GM18867 (cell line): ENCODE measurements around the gene NBEA.

Source experiments
- ATAC-seq: cut with Tn5 transposase; IDR thresholded peaks from one replicate; pipeline ENCODE4 v1.9.1; 2021; ENCODE audit warnings: mild to moderate bottlenecking, moderate library complexity; ENCODE audit not compliant: unreplicated experiment

The NBEA gene

GRCh38 chr13:35164324-35164932 lies 222.4 kb downstream of the NBEA start:
- ATAC-seq, result peak; percentile 79

GRCh38 chr13:35165205-35165604 lies 223.1 kb downstream of the NBEA start:
- ATAC-seq, result no peak

- ATAC-seq, result no peak
Measured at GRCh38 chr13:35179494-35179893, 237.4 kb downstream of the NBEA start.

GRCh38 chr13:35179920-35180663 lies 238.0 kb downstream of the NBEA start:
- no peak for ATAC-seq

GRCh38 chr13:35190241-35190640 lies 248.2 kb downstream of the NBEA start:
- ATAC-seq, result no peak

GRCh38 chr13:35191883-35192282 lies 249.8 kb downstream of the NBEA start:
- ATAC-seq, result no peak

- no peak for ATAC-seq
Measured at GRCh38 chr13:35198613-35199200, 256.6 kb downstream of the NBEA start.

- no peak for ATAC-seq
Measured at GRCh38 chr13:35208587-35208986, 266.5 kb downstream of the NBEA start.

GRCh38 chr13:35210261-35210660 lies 268.2 kb downstream of the NBEA start:
- no peak for ATAC-seq

GRCh38 chr13:35211949-35212348 lies 269.9 kb downstream of the NBEA start:
- no peak for ATAC-seq

- ATAC-seq, result no peak
Measured at GRCh38 chr13:35213911-35214310, 271.8 kb downstream of the NBEA start.

- no peak for ATAC-seq
Measured at GRCh38 chr13:35216131-35216530, 274.1 kb downstream of the NBEA start.

- no peak for ATAC-seq
Measured at GRCh38 chr13:35219021-35219420, 277.0 kb downstream of the NBEA start.

GRCh38 chr13:35225159-35225558 lies 283.1 kb downstream of the NBEA start:
- ATAC-seq, result no peak

- ATAC-seq, result no peak
Measured at GRCh38 chr13:35225582-35225981, 283.5 kb downstream of the NBEA start.

- no peak for ATAC-seq
Measured at GRCh38 chr13:35228536-35228935, 286.5 kb downstream of the NBEA start.

GRCh38 chr13:35231426-35231825 lies 289.4 kb downstream of the NBEA start:
- no peak for ATAC-seq

- no peak for ATAC-seq
Measured at GRCh38 chr13:35238274-35238673, 296.2 kb downstream of the NBEA start.

- ATAC-seq, result peak; percentile 100
Measured at GRCh38 chr13:35252536-35253205, 310.6 kb downstream of the NBEA start.

GRCh38 chr13:35255241-35255640 lies 313.2 kb downstream of the NBEA start:
- ATAC-seq, result no peak

- ATAC-seq, result no peak
Measured at GRCh38 chr13:35256459-35257148, 314.5 kb downstream of the NBEA start.
